Measurements from ENCODE around the gene SERPINH1. TPM values are rescaled to one million over a fixed set of nuclear protein-coding genes. Genes with fewer than 3 reads are reported as not detected.

Gene SERPINH1
- polyA plus RNA-seq, 2 of the 4 experiments (the other 2 are of a cell fraction) = 70.7 to 162 TPM

- Histone ChIP-seq H3K27ac (peak overlapping the region in 1 of 2 experiments; percentile 14; a peak in 2 of 6 replicates), H3K4me1 (peaks cover 30% of the 10 kb centered on the region), H3K9me3 (no peaks in the 10 kb centered on the region), H3K4me2 (no peak overlapping the region), H3K4me3 (no peak overlapping the region)
- no peak for FAIRE-seq
- DNase-seq (ENCODE audit: low read depth in 1 of 2, low spot score in 1 of 2) = no peak
- no peak for TF ChIP-seq ESRRA (IDR thresholded peaks at IDR 0.05; ENCODE audit: borderline replicate concordance, low read length)
- TF ChIP-seq FOSL2 (IDR thresholded peaks at IDR 0.05) = no peak
- no peak for TF ChIP-seq FOSL2 (CRISPR knock-in tag; IDR thresholded peaks at IDR 0.05)
- TF ChIP-seq RNF2 (IDR thresholded peaks at IDR 0.05; ENCODE audit: borderline replicate concordance, low read depth) = no peak
- TF ChIP-seq JUNB (IDR thresholded peaks at IDR 0.05) = no peak
- no peak for TF ChIP-seq ATOH8 (CRISPR knock-in tag; IDR thresholded peaks at IDR 0.05; ENCODE audit: low read depth)
- TF ChIP-seq HMGXB4 (CRISPR knock-in tag; IDR thresholded peaks at IDR 0.05; ENCODE audit: borderline replicate concordance) = no peak
- TF ChIP-seq SMC3 (IDR thresholded peaks at IDR 0.05) = no peak
- TF ChIP-seq RARB (CRISPR knock-in tag; IDR thresholded peaks at IDR 0.05) = no peak
- no peak for TF ChIP-seq ZSCAN20 (CRISPR knock-in tag; IDR thresholded peaks at IDR 0.05)
- TF ChIP-seq ZFP36 (IDR thresholded peaks at IDR 0.05; ENCODE audit: borderline replicate concordance, partially characterized antibody) = no peak
- no peak for TF ChIP-seq MYC (IDR thresholded peaks at IDR 0.05; ENCODE audit: borderline replicate concordance, low read length)
- TF ChIP-seq E2F6 (IDR thresholded peaks at IDR 0.05; ENCODE audit: borderline replicate concordance, low read depth) = no peak
- TF ChIP-seq MAZ (IDR thresholded peaks at IDR 0.05; ENCODE audit: borderline replicate concordance, low read depth, low read length) = no peak
- 93% methylated on average over 1 of the region's 1 CpG for WGBS (ENCODE audit: missing lambda C conversion rate)
- ChIA-PET CTCF (interaction anchor here (0.8 to 17.4 kb wide), 9 partner anchors 9 to 254 kb away, joined by 3 to 432 read pairs (median 23); no protein-coding TSS in a partner anchor), POLR2A (no interaction called here)
- no peak for ATAC-seq
Observed at GRCh38 chr11:75535071-75535470, 27.0 kb upstream of the SERPINH1 start.

- TF ChIP-seq NFE2L2 (conservative IDR thresholded peaks at IDR 0.05; ENCODE audit: low read length) (no peak), ATOH8 (CRISPR knock-in tag; IDR thresholded peaks at IDR 0.05; ENCODE audit: low read depth) (no peak), TP53 (CRISPR knock-in tag; IDR thresholded peaks at IDR 0.05) (no peak), ESRRA (IDR thresholded peaks at IDR 0.05; ENCODE audit: borderline replicate concordance, low read length) (no peak), FOSL2 (IDR thresholded peaks at IDR 0.05) (no peak), FOSL2 (CRISPR knock-in tag; IDR thresholded peaks at IDR 0.05) (peak; percentile 47)
- Histone ChIP-seq H3K27ac (peak overlapping the region in 1 of 2 experiments; percentile 32; a peak in 2 of 6 replicates), H3K4me2 (peak overlapping the region; percentile 9; the same call in 1 of the 3 replicates), H3K4me1 (peaks cover 28% of the 10 kb centered on the region), H3K4me3 (no peak overlapping the region), H3K9me3 (no peaks in the 10 kb centered on the region)
- FAIRE-seq (no peak), DNase-seq (ENCODE audit: low read depth in 1 of 2, low spot score in 1 of 2) (peak in 1 of 2 experiments; percentile 60), ATAC-seq (peak; percentile 10 to 40; a peak in 4 of 6 replicates)
- ChIA-PET CTCF (interaction anchor here (0.9 to 11.6 kb wide), 8 partner anchors 10 to 257 kb away, joined by 3 to 172 read pairs (median 6); no protein-coding TSS in a partner anchor), POLR2A (no interaction called here)
- WGBS (ENCODE audit: missing lambda C conversion rate) = 71% methylated on average over 13 of the region's 13 CpGs
Observed at GRCh38 chr11:75536786-75537641, 25.0 kb upstream of the SERPINH1 start.

- WGBS (ENCODE audit: missing lambda C conversion rate) = 86% methylated on average over 5 of the region's 5 CpGs
- no peak for TF ChIP-seq HEYL (CRISPR knock-in tag; IDR thresholded peaks at IDR 0.05)
- TF ChIP-seq SMC3 (IDR thresholded peaks at IDR 0.05) = no peak
- no peak for TF ChIP-seq NFE2L2 (conservative IDR thresholded peaks at IDR 0.05; ENCODE audit: low read length)
- TF ChIP-seq CHD2 (IDR thresholded peaks at IDR 0.05; ENCODE audit: low read length, partially characterized antibody) = no peak
- no peak for TF ChIP-seq KDM5A (IDR thresholded peaks at IDR 0.05)
- no peak for TF ChIP-seq FOSB (CRISPR knock-in tag; IDR thresholded peaks at IDR 0.05)
- TF ChIP-seq NPAS2 (CRISPR knock-in tag; IDR thresholded peaks at IDR 0.05; ENCODE audit: borderline replicate concordance) = no peak
- TF ChIP-seq ATOH8 (CRISPR knock-in tag; IDR thresholded peaks at IDR 0.05; ENCODE audit: low read depth) = no peak
- no peak overlapping the region for H3K4me3 ChIP-seq
- H3K27ac ChIP-seq = no peak overlapping the region
- ChIA-PET POLR2A (no interaction called here), CTCF (interaction anchor here (0.9 to 11.6 kb wide), 8 partner anchors 9 to 197 kb away, joined by 3 to 172 read pairs (median 6); no protein-coding TSS in a partner anchor)
- no peak overlapping the region for H3K4me2 ChIP-seq
- no peak for FAIRE-seq
- ATAC-seq = no peak
- DNase-seq (ENCODE audit: low read depth in 1 of 2, low spot score in 1 of 2) = no peak
- no peaks in the 10 kb centered on the region for H3K9me3 ChIP-seq
- H3K4me1 ChIP-seq = peaks cover 25% of the 10 kb centered on the region
Observed at GRCh38 chr11:75537740-75538139, 24.3 kb upstream of the SERPINH1 start.
